ENCODE measurements around the gene GNPTAB. TPM values are rescaled to one million over a fixed set of nuclear protein-coding genes. Genes with fewer than 3 reads are reported as not detected.
A peak's percentile ranks its signal among the peaks of the same experiment; 100 is the strongest.

GNPTAB gene
- total RNA-seq, 4 donors from 2014 or later: 18.0 to 36.3 (median 32.5) TPM

- Histone ChIP-seq H3K4me3 (no peak overlapping the region), H3K4me1 (peaks cover 0 to 5% (median 0%) of the 10 kb centered on the region in 4 donors), H3K27ac (no peak overlapping the region), H3K27me3 (no peaks in the 10 kb centered on the region), H3K36me3 (no peaks in the 10 kb centered on the region), H3K9me3 (no peaks in the 10 kb centered on the region)
- DNase-seq (ENCODE audit: low spot score in 2 of 2): no peak
- 74 to 85% methylated on average over 3 of the region's 3 CpGs for WGBS, 2 donors
- no peak for TF ChIP-seq POLR2A (IDR thresholded peaks at IDR 0.05)
- TF ChIP-seq CTCF (IDR thresholded peaks at IDR 0.05): no peak
- no peak for TF ChIP-seq EP300 (IDR thresholded peaks at IDR 0.05)
Observed at GRCh38 chr12:101838628-101839323, 8.0 kb upstream of the GNPTAB start.

GRCh38 chr12:101832030-101832429 is 1.3 kb upstream of the GNPTAB start:
- Histone ChIP-seq H3K27ac (no peak overlapping the region), H3K36me3 (no peaks in the 10 kb centered on the region), H3K4me1 (peaks cover 0 to 27% (median 13%) of the 10 kb centered on the region in 4 donors), H3K9me3 (no peaks in the 10 kb centered on the region), H3K27me3 (no peaks in the 10 kb centered on the region), H3K4me3 (no peak overlapping the region)
- 63 to 82% methylated on average over 1 of the region's 1 CpG for WGBS, 2 donors
- no peak for TF ChIP-seq CTCF (IDR thresholded peaks at IDR 0.05)
- TF ChIP-seq POLR2A (IDR thresholded peaks at IDR 0.05): no peak
- no peak for TF ChIP-seq EP300 (IDR thresholded peaks at IDR 0.05)
- no peak for DNase-seq (ENCODE audit: low spot score in 2 of 2)

GRCh38 chr12:101829639-101830366 is 956 bp downstream of the GNPTAB start:
- no peak for TF ChIP-seq POLR2A (IDR thresholded peaks at IDR 0.05)
- H3K4me3 ChIP-seq: peak overlapping the region; percentile 43 to 93 (median 82)
- no peaks in the 10 kb centered on the region for H3K27me3 ChIP-seq
- H3K9me3 ChIP-seq: no peaks in the 10 kb centered on the region
- peaks cover 0 to 36% (median 17%) of the 10 kb centered on the region in 4 donors for H3K4me1 ChIP-seq
- H3K27ac ChIP-seq: peak overlapping the region; percentile 38 to 90 (median 80)
- DNase-seq (ENCODE audit: low spot score in 2 of 2): no peak
- WGBS, 2 donors: 9 to 10% methylated on average over 11 of the region's 11 CpGs
- H3K36me3 ChIP-seq: no peaks in the 10 kb centered on the region

- DNase-seq (ENCODE audit: low spot score in 2 of 2): no peak
- Histone ChIP-seq H3K4me3 (peak overlapping the region in 1 of 4 donors; percentile 89), H3K27ac (no peak overlapping the region), H3K9me3 (no peaks in the 10 kb centered on the region), H3K36me3 (no peaks in the 10 kb centered on the region), H3K4me1 (peaks cover 0 to 46% (median 22%) of the 10 kb centered on the region in 4 donors), H3K27me3 (no peaks in the 10 kb centered on the region)
- TF ChIP-seq CTCF (IDR thresholded peaks at IDR 0.05) (no peak), POLR2A (IDR thresholded peaks at IDR 0.05) (no peak), EP300 (IDR thresholded peaks at IDR 0.05) (no peak)
- 92 to 97% methylated on average over 6 of the region's 6 CpGs for WGBS, 2 donors
Observed at GRCh38 chr12:101828463-101829196, 2.1 kb downstream of the GNPTAB start.

- Histone ChIP-seq H3K4me3 (no peak overlapping the region), H3K36me3 (no peaks in the 10 kb centered on the region), H3K9me3 (no peaks in the 10 kb centered on the region), H3K27ac (no peak overlapping the region), H3K27me3 (no peaks in the 10 kb centered on the region), H3K4me1 (peaks cover 0 to 46% (median 22%) of the 10 kb centered on the region in 4 donors)
- TF ChIP-seq EP300 (IDR thresholded peaks at IDR 0.05) (no peak), CTCF (IDR thresholded peaks at IDR 0.05) (no peak), POLR2A (IDR thresholded peaks at IDR 0.05) (no peak)
- DNase-seq (ENCODE audit: low spot score in 2 of 2): no peak
- 91 to 95% methylated on average over 3 of the region's 3 CpGs for WGBS, 2 donors
Observed at GRCh38 chr12:101826766-101827368, 3.9 kb downstream of the GNPTAB start.

Data from tibial nerve (tissue), 4 donors.